Measurements from ENCODE around the gene CLPTM1L. TPM values are rescaled to one million over a fixed set of nuclear protein-coding genes. Genes with fewer than 3 reads are reported as not detected.

CLPTM1L gene
- total RNA-seq, 1 experiment from 2014 or later, result 141 TPM

DNA sequence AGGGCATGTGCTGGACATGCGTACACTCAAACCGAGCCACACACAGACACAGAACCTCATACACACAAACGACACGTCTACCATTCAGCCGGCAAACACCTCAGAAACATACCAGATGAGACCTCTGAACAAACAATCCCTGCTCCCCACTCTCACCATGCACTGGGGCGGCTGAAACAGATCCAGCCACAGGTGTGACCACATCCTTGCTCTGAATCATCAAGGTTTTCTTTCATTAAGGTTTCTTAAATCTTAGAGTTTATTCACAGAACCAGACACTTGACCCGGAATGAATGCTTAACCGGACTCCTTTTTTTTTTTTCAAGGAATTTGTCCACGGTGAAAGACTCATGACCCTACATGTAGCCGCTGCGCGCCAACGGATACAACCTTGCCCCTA, 76.2 kb downstream of the CLPTM1L start:
- DNase-seq, result no peak
- Histone ChIP-seq H3K79me2 (ENCODE audit: low read length) (no peaks in the 10 kb centered on the region), H3K9me2 (replicated peaks; ENCODE audit: insufficient read depth, low read length) (no peaks in the 10 kb centered on the region)

DNA sequence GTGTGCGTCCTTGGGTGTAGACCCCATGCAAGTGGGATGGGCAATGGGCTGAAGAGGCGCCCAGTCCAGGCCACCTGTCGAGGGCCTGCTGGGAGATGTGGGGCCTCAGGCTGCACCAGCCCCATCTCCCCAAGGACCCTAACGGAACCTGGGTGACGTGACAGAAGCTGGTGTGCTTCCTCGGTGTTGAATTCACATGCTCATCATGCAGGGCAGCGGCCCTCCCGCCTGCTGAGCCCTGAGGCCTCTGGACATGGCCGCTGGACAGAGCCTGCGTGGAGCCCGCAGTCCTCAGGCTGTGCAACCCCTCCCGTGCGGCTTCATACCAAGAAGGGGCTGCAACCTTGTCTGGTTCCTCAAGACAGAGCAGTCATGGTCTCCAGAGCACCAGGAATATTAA, 76.8 kb downstream of the CLPTM1L start:
- H2AFZ ChIP-seq (ENCODE audit: low read length), result no peak overlapping the region
- H3K9me2 ChIP-seq (replicated peaks; ENCODE audit: insufficient read depth, low read length), result no peaks in the 10 kb centered on the region
- no peaks in the 10 kb centered on the region for H3K4me1 ChIP-seq (ENCODE audit: low read length)
- H3K9ac ChIP-seq (ENCODE audit: low read length), result no peak overlapping the region
- H3K79me2 ChIP-seq (ENCODE audit: low read length), result no peaks in the 10 kb centered on the region
- no peaks in the 10 kb centered on the region for H3K27me3 ChIP-seq (ENCODE audit: low read length)
- no peaks in the 10 kb centered on the region for H3K36me3 ChIP-seq (ENCODE audit: insufficient read depth, low read length)
- H3K4me2 ChIP-seq (ENCODE audit: low read depth, low read length, poor library complexity, severe bottlenecking), result no peak overlapping the region
- H3K27ac ChIP-seq (ENCODE audit: low read length), result no peak overlapping the region
- DNase-seq, result no peak
- no peaks in the 10 kb centered on the region for H4K20me1 ChIP-seq (ENCODE audit: insufficient read depth, low read depth, low read length)
- H3K4me3 ChIP-seq (ENCODE audit: low read length), result no peak overlapping the region
- no peaks in the 10 kb centered on the region for H3K9me3 ChIP-seq (ENCODE audit: low read length)

More for the DNA sequence above, 76.2 kb downstream of the CLPTM1L start:
- no peak overlapping the region for H3K9ac ChIP-seq (ENCODE audit: low read length)
- no peak overlapping the region for H2AFZ ChIP-seq (ENCODE audit: low read length)
- H3K4me2 ChIP-seq (ENCODE audit: low read depth, low read length, poor library complexity, severe bottlenecking), result no peak overlapping the region
- H3K9me3 ChIP-seq (ENCODE audit: low read length), result no peaks in the 10 kb centered on the region
- H3K36me3 ChIP-seq (ENCODE audit: insufficient read depth, low read length), result no peaks in the 10 kb centered on the region
- H4K20me1 ChIP-seq (ENCODE audit: insufficient read depth, low read depth, low read length), result no peaks in the 10 kb centered on the region
- no peak overlapping the region for H3K4me3 ChIP-seq (ENCODE audit: low read length)
- H3K27ac ChIP-seq (ENCODE audit: low read length), result no peak overlapping the region
- H3K27me3 ChIP-seq (ENCODE audit: low read length), result no peaks in the 10 kb centered on the region
- H3K4me1 ChIP-seq (ENCODE audit: low read length), result no peaks in the 10 kb centered on the region

Small RNAs within 50 kb of the gene (small RNA-seq; reads per million reads assigned to genes)
- not detected for gene MIR4457

Other genes starting within 250 kb of the CLPTM1L start
- 0.22 TPM in 1 of 2 replicates, not detected in the other for gene SLC12A7, start 233.0 kb downstream of the CLPTM1L start, total RNA-seq (2014; rRNA removed; shearing (Covaris generic); ENCODE audit: low replicate concordance)
- not detected in 2 replicates for gene SLC6A19, start 143.5 kb downstream of the CLPTM1L start, total RNA-seq (2014; rRNA removed; shearing (Covaris generic); ENCODE audit: low replicate concordance)
- gene SLC6A18, start 119.7 kb downstream of the CLPTM1L start, total RNA-seq (2014; rRNA removed; shearing (Covaris generic); ENCODE audit: low replicate concordance), result not detected in 2 replicates
- 2.2 and 3.3 TPM in 2 replicates for gene TERT, start 50.0 kb downstream of the CLPTM1L start, total RNA-seq (2014; rRNA removed; shearing (Covaris generic); ENCODE audit: low replicate concordance)
- gene SLC6A3, start 100.3 kb upstream of the CLPTM1L start, total RNA-seq (2014; rRNA removed; shearing (Covaris generic); ENCODE audit: low replicate concordance), result not detected in 2 replicates
- gene LPCAT1, start 178.9 kb upstream of the CLPTM1L start, total RNA-seq (2014; rRNA removed; shearing (Covaris generic); ENCODE audit: low replicate concordance), result 115 and 124 TPM in 2 replicates